ENCODE data around the gene ABHD12B.

The ABHD12B gene

DNA sequence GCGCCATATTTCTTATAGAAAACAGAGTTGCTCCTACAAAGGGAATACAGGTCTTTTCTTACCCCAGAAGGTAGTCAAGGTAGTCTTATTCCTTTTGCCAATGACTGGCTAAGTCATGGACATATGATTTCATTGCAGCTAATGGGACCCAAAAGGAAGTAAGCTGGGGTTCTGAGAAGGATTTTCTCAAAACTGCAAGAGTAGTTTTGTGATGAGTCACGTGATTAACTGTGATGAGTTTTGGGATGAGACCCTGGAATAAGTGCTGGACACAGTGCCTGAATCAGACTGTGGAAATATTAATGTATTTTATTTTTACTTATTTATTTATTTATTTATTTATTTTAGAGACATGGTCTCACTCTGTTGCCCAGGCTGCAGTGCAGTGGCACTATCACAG lies 27.5 kb upstream of the ABHD12B start:
- H3K27ac ChIP-seq, result no peak overlapping the region
- TF ChIP-seq CTCF (IDR thresholded peaks at IDR 0.05) (no peak), ZFX (IDR thresholded peaks at IDR 0.05; ENCODE audit: borderline replicate concordance) (no peak)

DNA sequence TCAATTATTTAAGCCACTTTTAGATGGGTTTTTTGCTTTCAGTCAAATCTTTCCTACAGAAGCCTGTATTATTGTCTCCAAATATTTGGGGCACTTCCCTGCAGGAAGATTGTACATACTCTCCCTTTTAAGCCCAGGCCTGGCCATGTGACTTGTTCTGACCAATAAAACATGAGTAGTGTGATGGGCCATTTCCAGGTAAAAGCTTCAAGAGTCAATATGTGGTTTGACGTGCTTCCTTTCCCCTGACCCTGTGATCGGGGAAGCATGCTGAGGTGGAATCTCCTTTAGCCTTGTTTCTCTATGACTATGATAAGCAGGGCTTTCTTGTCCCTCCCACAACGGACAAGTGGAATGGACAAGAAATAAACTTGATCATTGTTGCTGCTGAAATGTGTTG lies 26.7 kb upstream of the ABHD12B start:
- H3K27ac ChIP-seq, result no peak overlapping the region
- no peak for TF ChIP-seq ZFX (IDR thresholded peaks at IDR 0.05; ENCODE audit: borderline replicate concordance)
- no peak for TF ChIP-seq CTCF (IDR thresholded peaks at IDR 0.05)

- TF ChIP-seq ZFX (IDR thresholded peaks at IDR 0.05; ENCODE audit: borderline replicate concordance) (no peak), CTCF (IDR thresholded peaks at IDR 0.05) (no peak)
- no peak overlapping the region for H3K27ac ChIP-seq
These were observed 25.5 kb upstream of the ABHD12B start for GRCh38 chr14:50846226-50846880.

DNA sequence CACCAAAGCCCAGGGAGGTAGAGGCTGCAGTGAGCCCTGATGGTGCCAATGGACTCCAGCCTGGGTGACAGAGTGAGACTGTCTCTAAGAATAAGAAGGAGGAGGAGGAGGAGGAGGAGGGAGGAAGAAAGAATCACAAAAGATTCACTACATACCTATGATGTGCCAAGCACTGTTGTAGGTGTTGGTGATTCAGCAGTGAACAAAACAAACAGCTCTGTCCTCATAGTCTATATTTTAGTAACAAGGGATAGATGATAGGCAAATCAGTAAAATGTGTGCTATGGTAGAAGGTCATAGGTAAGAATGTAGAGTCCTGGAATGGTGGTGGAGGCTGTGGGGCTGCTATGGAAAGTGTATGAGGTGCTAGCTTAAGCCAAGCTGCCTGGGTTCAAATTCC lies 18.0 kb upstream of the ABHD12B start:
- no peak for TF ChIP-seq CTCF (IDR thresholded peaks at IDR 0.05)
- H3K27ac ChIP-seq, result no peak overlapping the region

- TF ChIP-seq ZFX (IDR thresholded peaks at IDR 0.05; ENCODE audit: borderline replicate concordance) (no peak), CTCF (IDR thresholded peaks at IDR 0.05) (no peak)
These were observed 17.3 kb upstream of the ABHD12B start for GRCh38 chr14:50854521-50854920.

GRCh38 chr14:50855558-50855957 lies 16.3 kb upstream of the ABHD12B start:
- H3K27ac ChIP-seq, result no peak overlapping the region
- no peak for TF ChIP-seq ZFX (IDR thresholded peaks at IDR 0.05; ENCODE audit: borderline replicate concordance)
- TF ChIP-seq CTCF (IDR thresholded peaks at IDR 0.05), result no peak

More at GRCh38 chr14:50854521-50854920, 17.3 kb upstream of the ABHD12B start:
- no peak overlapping the region for H3K27ac ChIP-seq

GRCh38 chr14:50856660-50857059 lies 15.2 kb upstream of the ABHD12B start:
- TF ChIP-seq CTCF (IDR thresholded peaks at IDR 0.05), result no peak
- no peak for TF ChIP-seq ZFX (IDR thresholded peaks at IDR 0.05; ENCODE audit: borderline replicate concordance)

More at GRCh38 chr14:50856660-50857059, 15.2 kb upstream of the ABHD12B start:
- H3K27ac ChIP-seq, result no peak overlapping the region

All from 22Rv1 (cell line).